HG03097 (cell line): Measurements from ENCODE around the gene C11orf65.
A peak's percentile ranks its signal among the peaks of the same experiment; 100 is the strongest.

Source experiments
- ATAC-seq: cut with Tn5 transposase; IDR thresholded peaks from one replicate; pipeline ENCODE4 v1.9.1; 2021; ENCODE audit not compliant: unreplicated experiment, low FRiP score

The C11orf65 gene

GRCh38 chr11:108467091-108467823 lies at the start of gene C11orf65:
TSS of gene C11orf65 (minus strand) at chr11:108467529. CDS start at chr11:108461559, 5,970 bp downstream.
- ATAC-seq = peak; percentile 98

GRCh38 chr11:108516125-108516524 lies 48.8 kb upstream of the C11orf65 start:
- ATAC-seq = no peak

GRCh38 chr11:108512708-108513107 lies 45.4 kb upstream of the C11orf65 start:
- no peak for ATAC-seq

GRCh38 chr11:108511851-108512474 lies 44.6 kb upstream of the C11orf65 start:
- ATAC-seq = no peak

- ATAC-seq = no peak
Observed at GRCh38 chr11:108508653-108509593, 41.6 kb upstream of the C11orf65 start.

- ATAC-seq = no peak
Observed at GRCh38 chr11:108501396-108501795, 34.1 kb upstream of the C11orf65 start.

GRCh38 chr11:108500721-108501120 lies 33.4 kb upstream of the C11orf65 start:
- ATAC-seq = no peak

GRCh38 chr11:108500169-108500568 lies 32.8 kb upstream of the C11orf65 start:
- no peak for ATAC-seq

GRCh38 chr11:108498816-108499408 lies 31.6 kb upstream of the C11orf65 start:
- ATAC-seq = no peak

- ATAC-seq = peak; percentile 51
Observed at GRCh38 chr11:108498046-108498815, 30.9 kb upstream of the C11orf65 start, which contains the start of gene POGLUT3. TSS of gene POGLUT3 (minus strand) at chr11:108498384. CDS start at chr11:108498366, 18 bp downstream.

GRCh38 chr11:108497317-108498045 lies 30.2 kb upstream of the C11orf65 start:
- peak; percentile 53 for ATAC-seq

- no peak for ATAC-seq
Observed at GRCh38 chr11:108496643-108497256, 29.4 kb upstream of the C11orf65 start.

GRCh38 chr11:108495326-108495725 lies 28.0 kb upstream of the C11orf65 start:
- no peak for ATAC-seq

GRCh38 chr11:108494182-108494581 lies 26.9 kb upstream of the C11orf65 start:
- no peak for ATAC-seq

GRCh38 chr11:108491936-108492335 lies 24.6 kb upstream of the C11orf65 start:
- no peak for ATAC-seq

GRCh38 chr11:108486828-108487227 lies 19.5 kb upstream of the C11orf65 start:
- ATAC-seq = no peak

- no peak for ATAC-seq
Observed at GRCh38 chr11:108486331-108486730, 19.0 kb upstream of the C11orf65 start.

- ATAC-seq = no peak
Observed at GRCh38 chr11:108483163-108483562, 15.8 kb upstream of the C11orf65 start.
